ENCODE measurements around the gene RAP1GAP2. TPM values are rescaled to one million over a fixed set of nuclear protein-coding genes. Genes with fewer than 3 reads are reported as not detected.
"Not testable (repeated sequence)": the region's sequence is repeated elsewhere in the genome, so short reads cannot be mapped to it uniquely, and the experiment has no call there.

Gene RAP1GAP2
- total RNA-seq, 1 donor from 2014 or later: 19.7 TPM

DNA sequence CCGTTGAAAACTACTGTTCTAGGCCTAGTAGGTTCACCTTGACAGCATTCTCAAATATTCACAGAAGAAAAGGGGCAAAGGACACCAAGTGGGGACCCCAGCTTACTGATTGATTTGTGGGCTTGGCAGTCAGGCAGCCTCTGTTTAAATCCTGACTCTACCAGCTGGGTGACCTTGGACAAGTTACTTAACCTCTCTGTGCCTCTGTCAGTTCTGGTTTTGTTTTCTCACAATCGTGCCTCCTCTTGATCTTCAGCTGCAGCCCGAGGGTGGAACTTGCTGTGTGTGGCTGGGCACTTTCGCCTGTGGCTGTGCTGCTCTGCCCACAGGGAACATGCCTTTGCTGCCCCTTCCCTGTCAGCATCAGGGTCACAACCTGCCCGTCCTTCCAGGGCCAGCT, 17.8 kb downstream of the RAP1GAP2 start:
- intact Hi-C loops (cut with micrococcal nuclease): loop anchor here (1.0 to 2.0 kb wide), 4 partner anchors 15 to 103 kb away; partner anchors contain the start of genes CLUH and RAP1GAP2

DNA sequence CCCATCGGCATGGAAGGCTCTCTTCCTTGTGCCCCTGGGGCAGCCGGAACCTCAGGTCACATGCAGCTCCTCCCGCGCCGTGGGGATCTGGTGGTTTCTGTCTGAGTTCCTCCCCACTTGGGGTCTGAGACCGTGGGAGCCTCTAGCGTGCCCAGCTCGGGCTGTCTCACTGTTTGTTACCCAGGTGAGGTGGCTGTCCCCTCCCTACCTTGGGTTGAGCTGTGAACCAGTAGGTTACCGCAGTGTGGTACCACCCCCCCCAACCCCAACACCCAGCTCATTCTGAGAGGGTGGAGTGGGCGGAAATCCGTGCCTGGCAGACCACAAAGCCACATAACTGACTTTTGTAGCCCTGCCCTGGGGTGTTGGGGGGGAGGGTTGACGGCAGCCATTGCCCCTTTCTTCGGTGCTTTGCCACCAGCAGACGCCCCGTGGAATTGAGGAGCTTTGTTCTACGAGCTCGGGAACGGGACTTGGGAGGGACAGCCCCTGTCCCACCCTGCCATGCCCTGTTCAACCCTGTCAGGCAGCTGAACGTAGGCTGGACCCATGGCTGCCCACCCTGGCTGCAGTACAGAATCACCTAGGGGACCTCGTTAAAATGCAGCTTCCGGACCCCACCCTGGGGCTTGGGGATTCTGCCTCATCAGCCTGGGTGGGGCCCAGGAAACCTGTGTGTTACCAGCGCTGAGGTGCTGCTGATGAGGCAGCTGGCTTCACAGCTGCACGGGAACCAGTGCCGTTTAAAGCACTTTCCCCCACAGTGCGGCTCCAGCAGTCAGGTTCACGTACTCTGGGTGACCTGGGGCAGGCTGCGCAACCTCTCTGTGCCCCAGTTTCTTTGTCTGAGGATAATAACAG, 18.5 kb downstream of the RAP1GAP2 start:
- intact Hi-C loops (cut with micrococcal nuclease): loop anchor here (1.0 to 2.0 kb wide), 4 partner anchors 14 to 103 kb away; partner anchors contain the start of genes CLUH and RAP1GAP2

DNA sequence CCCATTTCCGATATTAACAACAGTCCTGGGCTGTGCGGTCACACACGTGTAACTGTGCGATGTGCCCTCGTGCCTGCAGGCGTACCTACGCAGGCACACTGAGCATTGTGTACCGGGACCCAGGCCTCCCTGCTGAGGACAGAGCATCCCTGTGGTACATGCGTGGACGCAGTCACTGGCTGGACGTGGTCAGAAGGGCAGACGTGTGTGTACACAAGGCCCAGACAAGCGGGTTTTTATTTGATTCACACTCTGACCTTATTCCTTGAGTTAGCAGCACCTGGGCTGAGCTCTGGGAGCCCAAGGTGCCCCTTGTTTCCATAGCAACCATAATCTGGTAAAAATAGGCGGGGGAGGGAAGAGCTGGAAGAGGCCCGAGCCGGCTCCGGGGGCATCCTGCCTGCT, 19.5 kb downstream of the RAP1GAP2 start:
- intact Hi-C loops (cut with micrococcal nuclease): loop anchor here (2.0 kb wide), 1 partner anchor 13 kb away; no protein-coding TSS in a partner anchor

DNA sequence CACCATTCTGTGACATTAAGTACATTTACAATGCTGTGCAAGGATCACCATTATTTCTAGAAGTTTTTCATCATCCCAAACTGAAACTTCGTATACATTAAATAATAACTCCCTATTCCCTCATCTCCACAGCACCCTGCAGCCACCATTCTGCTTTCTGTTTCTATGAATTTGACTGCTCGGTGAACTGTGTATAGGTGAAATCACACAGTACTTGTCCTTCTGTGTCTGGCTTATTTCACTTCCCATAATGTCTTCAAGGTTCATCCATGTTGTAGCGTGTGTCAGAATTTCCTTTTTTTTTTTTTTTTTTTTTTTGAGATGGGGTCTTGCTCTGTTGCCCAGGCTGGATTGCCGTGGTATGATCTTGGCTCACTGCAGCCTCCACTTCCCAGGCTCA, 20.4 kb downstream of the RAP1GAP2 start:
- intact Hi-C loops (cut with micrococcal nuclease): no loop called here

DNA sequence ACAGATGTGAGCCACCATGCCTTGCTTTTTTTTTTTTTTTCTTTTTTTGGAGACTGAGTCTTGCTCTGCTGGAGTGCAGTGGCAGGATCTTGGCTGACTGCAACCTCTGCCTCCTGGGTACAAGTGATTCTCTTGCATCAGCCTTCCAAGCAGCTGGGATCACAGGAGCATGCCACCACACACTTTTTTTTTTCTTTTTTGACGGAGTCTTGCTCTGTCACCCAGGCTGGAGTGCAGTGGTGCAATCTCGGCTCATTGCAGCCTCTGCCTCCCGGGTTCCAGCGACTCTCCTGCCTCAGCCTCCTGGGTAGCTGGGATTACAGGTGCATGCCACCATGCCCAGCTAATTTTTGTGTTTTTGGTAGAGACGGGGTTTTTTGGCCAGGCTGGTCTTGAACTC, 23.1 kb downstream of the RAP1GAP2 start:
- intact Hi-C loops (cut with micrococcal nuclease): not testable (repeated sequence)

DNA sequence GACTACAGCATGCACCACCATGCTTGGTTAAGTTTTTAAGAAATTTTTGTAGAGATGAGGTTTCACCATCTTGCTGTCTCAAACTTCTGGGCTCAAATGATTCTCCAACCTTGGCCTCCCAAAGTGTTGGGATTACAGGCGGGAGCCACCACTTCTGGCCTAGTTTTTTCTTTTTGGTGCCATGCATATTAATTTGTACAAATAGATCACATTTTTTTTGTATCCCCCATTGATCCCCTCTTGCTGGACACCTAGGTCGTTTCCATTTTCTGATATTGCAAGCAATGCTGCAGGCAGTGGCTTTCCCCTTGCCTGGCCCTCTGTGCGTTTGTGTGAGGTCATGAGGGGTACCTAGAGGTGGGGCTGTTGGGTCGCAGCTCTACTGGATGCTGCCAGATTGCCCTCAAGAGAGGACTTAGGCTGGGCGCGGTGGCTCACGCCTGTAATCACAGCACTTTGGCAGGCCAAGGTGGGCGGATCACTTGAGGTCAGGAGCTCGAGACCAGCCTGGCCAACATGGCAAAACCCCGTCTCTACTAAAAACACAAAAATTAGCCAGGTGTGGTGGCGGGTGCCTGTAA, 23.8 kb downstream of the RAP1GAP2 start:
- intact Hi-C loops (cut with micrococcal nuclease): no loop called here

DNA sequence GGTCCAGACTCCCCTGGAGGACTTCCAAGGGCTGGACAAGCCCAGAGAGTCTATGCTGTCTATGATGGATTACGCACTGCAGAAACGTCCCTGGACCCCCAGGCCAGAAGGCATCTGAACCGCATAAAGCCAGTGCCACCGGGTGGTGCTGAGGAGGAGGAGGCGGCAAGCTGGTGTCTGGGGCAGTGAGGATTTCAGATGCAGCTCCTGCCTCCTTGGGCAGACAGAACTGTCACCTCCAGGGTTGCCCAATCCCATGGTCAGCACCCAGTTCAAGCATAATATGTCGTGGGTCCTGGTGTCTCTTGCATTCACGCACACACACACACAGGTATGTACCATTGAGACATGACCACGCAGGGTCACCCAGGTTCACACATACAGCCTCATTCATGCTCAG, 25.6 kb downstream of the RAP1GAP2 start:
- intact Hi-C loops (cut with micrococcal nuclease): no loop called here

DNA sequence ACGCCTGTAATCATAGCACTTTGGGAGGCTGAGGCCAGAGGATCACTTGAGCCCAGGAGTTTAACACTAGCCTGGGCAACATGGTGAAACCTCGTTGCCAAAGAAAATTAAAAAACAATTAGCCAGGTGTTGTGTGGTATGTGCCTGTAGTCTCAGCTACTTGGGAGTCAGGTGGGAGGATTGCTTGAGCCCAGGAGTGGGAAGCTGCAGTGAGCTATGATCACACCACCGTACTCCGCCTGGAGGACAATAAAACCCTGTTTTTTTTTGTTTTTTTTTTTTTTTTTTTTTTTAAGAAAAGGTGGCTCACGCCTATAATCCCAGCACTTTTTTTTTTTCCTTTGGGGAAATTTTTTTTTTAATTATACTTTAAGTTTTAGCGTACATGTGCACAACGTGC, 26.1 kb downstream of the RAP1GAP2 start:
- intact Hi-C loops (cut with micrococcal nuclease): no loop called here

DNA sequence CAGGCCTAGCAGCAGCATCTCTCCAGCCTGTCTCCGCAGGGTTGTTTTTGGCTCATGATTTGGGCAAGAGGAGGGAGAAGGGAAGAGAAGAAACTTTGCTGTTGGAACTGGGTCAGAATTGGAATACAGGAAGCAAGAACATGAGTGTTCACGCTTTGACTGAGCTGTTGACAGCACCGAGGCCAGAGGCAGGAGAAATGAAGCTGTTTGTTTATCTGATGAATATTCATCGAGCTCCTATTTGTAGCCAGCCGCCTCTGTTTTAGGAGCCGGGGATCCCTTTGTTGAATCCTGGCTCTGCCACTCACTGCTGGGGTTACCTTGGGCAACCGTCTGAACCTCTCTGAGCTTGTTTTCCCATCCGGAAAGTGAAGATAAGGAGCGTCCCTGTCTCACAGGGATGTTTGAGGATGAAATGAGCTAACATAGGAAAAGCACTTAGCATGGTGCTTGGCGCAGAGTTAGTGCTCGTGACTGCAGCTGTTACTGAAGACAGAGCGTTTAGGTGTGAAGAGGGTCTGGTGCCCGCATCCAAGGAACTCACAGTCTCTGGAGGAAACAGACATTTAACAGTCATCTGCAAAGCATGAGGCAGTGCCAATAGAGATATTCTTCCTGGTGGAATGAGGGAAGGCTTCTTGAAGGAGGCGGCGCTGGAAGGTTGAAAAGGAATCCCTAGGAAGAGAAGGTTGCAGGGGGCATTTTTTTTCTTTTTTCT, 29.2 kb downstream of the RAP1GAP2 start:
- intact Hi-C loops (cut with micrococcal nuclease): no loop called here

DNA sequence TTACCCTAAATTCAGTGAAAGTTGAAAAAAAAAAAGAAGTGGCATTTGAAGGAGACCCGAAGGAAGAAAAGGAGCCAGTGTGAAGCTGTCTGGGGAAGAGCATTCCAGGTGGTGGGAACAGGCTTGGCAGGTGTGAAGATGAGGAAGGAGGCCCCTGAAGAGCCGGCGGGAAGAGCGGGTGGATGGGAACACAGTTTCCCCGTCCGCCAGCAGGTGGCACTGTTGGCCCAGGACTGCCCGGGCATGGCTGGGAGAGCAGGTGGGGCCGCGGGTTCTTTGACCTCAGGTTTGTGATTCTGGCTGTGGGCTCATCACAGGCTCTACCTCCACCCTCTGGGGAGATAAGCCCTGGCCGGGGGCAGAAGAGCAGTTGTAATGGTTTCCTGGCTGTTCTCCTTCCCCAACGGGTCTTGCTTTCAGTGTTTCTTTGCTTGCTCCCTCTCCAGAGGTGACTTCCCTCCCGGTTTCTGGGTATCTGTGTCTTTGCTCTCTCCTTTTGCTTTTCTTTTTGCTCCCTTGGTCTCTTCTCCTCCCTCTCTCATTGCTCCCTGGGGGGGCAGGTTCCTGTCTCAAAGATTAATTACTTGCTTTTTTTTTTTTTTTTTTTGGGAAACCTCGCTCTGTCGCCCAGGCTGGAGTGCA, 32.3 kb downstream of the RAP1GAP2 start:
- intact Hi-C loops (cut with micrococcal nuclease): loop anchor here (1.0 to 2.0 kb wide), 4 partner anchors 14 to 185 kb away; no protein-coding TSS in a partner anchor

DNA sequence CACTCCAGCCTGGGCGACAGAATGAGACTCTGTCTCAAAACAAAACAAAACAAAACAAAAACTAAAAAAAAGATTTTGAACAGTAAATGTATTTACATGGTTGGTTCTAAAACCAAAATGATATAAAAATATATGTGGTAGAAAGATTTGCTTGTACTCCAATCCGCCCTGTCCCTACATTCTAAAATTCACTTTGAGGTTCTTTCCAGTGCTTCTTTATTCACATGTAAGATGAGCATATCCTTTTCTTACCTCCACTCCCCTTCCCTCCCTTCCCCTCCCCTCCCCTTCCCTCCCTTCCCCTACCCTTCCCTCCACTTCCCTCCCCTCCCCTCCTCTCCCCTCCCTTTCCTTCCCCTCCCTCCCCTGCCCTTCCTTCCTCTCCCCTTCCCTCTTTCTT, 34.4 kb downstream of the RAP1GAP2 start:
- intact Hi-C loops (cut with micrococcal nuclease): no loop called here

DNA sequence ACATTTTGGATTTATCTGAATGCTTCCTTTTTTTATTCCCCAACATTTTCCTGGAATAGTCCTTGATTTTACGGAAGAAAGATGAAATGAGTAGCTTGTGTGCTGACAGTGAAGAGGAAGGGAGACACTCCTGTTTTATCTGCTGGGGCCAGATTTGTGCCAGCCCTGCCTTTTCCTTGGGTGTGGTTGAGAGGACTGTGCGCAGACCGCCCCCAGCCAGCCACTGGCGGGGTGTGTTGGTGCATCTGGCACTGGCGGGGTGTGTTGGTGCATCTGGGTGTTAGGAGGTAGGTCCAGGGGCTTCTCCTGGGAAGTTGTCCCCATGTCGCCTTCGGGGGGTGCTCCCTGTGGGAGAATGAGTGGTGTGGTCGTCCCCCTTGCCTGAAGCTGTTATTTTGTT, 39.5 kb downstream of the RAP1GAP2 start:
- intact Hi-C loops (cut with micrococcal nuclease): no loop called here

DNA sequence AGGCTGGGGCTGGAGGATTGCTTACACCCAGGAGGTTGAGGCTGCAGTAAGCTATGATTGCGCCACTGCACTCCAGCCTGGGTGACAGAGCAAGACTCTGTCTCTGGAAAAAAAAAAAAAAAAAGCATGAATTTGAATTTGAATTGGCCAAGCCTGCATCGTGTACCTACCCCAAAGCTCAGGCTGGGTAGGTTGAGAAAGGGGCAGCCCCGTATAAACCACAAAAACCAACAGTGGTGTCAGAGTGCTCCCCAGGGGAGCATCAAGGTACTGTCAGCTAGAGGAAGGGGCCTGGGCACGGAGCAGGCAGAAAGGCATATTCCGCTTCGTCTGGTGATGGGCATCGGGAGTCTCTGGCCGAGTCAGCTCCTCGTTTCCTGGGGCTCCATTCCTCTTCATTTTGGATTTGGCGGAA, 40.9 kb downstream of the RAP1GAP2 start:
- intact Hi-C loops (cut with micrococcal nuclease): loop anchor here (1.0 kb wide), 1 partner anchor 51 kb away; no protein-coding TSS in a partner anchor

DNA sequence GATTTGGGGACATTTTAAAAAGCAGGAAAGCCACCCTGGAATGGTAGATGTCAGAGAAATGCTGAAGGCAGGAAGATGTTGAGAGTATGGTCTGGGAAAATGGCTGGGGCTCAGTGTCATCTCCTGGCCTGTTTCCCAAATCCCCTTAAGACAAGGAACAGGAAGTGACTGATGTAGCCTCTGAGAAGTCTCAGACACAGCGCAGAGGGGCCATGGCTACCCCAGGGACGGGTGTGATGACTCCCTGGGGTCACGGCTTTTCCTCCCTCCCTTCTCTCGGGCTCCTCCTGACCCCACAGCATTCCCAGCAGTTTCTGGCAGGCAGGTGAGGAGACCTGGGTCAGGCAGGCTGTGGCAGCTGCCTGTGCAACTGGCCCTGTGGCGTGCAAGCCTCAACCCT, 45.4 kb downstream of the RAP1GAP2 start:
- intact Hi-C loops (cut with micrococcal nuclease): no loop called here

DNA sequence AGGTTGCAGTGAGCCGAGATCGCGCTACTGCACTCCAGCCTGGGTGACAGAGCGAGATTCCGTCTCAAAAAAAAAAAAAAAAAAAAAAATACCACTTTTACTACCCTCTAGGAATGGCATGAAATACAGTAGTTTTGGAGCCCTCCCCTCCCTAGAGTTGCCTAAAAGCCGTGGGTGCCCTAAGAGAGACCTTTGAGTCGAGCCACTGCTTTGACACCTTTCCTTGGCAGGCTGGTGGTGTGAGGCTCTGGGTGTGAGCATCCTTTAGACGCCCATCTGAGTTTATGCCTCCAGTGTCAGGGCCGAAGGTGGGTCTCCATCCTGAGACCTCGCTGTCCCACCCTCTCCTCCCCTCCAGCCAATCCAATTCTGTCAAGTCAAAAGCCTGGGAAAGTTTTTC, 46.2 kb downstream of the RAP1GAP2 start:
- intact Hi-C loops (cut with micrococcal nuclease): no loop called here

DNA sequence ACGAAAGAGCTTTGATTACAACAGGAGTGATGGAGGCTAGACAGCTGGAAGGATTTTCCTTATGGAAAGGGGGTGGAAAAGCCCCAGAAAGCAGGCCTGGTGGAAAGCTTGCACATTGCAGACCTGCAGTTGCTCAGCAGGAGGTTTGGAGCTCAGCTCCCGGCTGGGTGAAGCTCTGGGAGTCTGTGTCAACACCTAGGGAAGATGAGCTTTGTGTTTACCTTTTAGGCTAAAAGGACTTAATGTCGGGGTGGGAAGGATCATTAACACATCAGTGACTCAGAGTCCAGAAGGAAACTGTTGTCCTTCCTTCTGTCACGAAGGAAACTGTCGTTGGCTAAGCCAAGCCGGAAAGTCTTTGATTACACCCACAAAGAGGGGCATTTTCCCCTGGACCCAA, 48.2 kb downstream of the RAP1GAP2 start:
- intact Hi-C loops (cut with micrococcal nuclease): no loop called here

DNA sequence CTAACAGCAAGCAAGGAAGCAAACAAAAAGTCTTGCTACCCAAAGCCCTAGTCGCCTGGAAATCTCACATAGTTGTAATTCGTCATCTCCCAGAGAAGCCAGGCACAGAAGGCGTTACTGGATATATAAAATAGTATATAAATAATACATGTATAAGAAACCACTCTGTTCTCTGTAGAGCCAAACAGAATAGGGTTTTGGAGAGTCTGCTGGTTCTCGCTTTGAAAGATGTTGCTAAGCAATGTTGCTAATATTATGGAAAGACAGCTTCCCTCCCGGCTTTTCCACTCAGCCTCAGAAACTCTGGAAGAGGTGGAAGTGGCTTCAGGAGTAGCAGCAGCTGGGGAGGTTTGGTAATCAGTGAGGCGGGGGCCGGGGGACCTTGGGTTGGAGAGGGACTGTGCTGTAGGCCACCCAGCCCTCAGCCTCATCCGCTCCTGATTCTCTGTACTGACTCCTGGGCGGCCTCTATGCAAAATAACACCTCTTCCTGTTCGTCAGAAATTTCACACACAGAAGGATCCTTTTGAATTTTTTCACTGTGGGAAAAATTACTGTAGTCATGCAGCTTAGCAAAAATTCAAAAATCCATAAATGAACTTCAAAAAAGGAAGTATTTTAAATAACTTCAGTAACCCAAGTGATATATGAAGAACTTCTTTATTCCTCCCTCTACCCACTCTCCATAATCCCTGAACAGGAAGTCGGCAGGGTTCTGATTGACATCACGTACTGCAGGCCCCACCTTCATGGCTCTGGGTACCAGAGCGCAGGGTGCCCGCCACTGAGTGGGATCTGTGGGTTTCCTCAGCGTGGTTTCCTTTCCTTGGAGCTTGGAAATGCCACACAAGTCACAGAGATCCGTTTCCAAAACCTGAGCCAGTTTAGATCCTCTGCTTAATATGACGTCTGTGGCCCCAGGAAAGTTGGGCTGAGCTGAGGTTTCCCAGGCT, 51.4 kb downstream of the RAP1GAP2 start:
- intact Hi-C loops (cut with micrococcal nuclease): loop anchor here (1.0 kb wide), 1 partner anchor 166 kb away; no protein-coding TSS in a partner anchor

DNA sequence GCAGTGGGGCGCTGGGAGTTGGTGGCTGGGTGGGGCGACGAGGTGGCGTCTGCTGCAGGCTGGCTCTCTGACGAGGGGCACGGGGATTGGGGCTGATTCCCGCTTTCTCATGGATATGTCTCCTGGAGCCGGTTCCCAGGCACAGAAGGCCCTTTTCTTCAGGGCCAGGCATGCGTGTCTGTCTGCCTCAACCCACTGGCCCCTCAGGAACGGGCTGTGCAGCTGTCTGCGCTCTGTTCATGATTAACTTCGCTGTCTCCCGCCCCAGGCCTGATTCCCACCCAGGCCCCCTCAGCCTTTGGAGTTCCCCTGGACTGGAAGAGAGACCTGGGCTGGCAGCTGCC, 53.1 kb downstream of the RAP1GAP2 start:
- intact Hi-C loops (cut with micrococcal nuclease): no loop called here

DNA sequence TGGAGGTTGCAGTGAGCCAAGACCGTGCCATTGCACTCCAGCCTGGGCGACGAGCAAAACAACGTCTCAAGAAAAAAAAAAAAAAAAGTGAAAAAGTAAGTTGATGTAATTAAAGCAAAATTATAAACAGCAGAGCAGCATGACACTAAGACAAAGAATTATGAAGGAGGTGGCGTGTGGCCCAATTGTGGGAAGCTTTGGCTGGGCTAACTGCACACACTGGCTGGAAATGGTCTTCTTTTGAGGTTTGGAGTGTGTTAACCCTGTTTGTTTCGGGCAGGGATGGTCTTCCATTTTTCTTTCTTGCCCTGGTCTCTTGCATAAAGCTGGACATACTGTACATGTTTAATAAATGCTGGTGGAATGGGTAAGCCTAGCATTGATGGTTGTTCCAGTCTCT, 54.8 kb downstream of the RAP1GAP2 start:
- intact Hi-C loops (cut with micrococcal nuclease): no loop called here

DNA sequence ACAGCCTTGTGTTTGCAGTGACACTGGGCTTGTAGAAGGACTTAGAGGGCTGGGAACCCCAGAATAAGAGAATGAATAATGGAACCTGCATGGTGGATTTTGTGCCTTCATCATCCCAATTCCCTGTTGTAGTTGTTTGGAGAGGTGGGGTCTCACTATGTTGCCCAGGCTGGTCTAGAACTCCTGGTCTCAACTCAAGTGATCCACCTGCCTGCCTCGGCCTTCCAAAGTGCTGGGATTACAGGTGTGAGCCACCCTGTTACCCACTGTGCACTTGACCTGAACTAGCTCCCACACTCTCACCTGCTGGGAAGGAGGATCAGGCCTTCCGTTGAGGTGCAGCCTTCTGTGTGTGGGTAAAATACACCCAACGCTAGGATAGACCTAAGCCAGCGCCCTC, 55.4 kb downstream of the RAP1GAP2 start:
- intact Hi-C loops (cut with micrococcal nuclease): no loop called here

Measured in T-helper 1 cell treated with Interleukin-12 subunit alpha and Interleukin-12 subunit beta and Interleukin-4 antibody, amounts not matched to agents 30 ng/mL and 1 ng/mL, for 36 hours (primary cell).